H9 (cell line): ENCODE data around the gene CNDP1. TPM values are rescaled to one million over a fixed set of nuclear protein-coding genes. Genes with fewer than 3 reads are reported as not detected.

ENCODE experiments used
- DNase-seq: peaks from one replicate; pipeline ENCODE4 v3.0.0-alpha.2; 2017
- H2AFZ ChIP-seq: one replicate; pipeline ENCODE4 v1.6.1; 2013; ENCODE audit warnings: mild to moderate bottlenecking, low read length, control low read depth, moderate library complexity
- H2AK5ac ChIP-seq: 2 replicates; pipeline ENCODE4 v1.6.1; 2013; ENCODE audit warnings: low read length, control low read depth, mixed read lengths; ENCODE audit not compliant: insufficient read length
- H2BK120ac ChIP-seq: one replicate; pipeline ENCODE4 v1.6.1; 2013; ENCODE audit warnings: low read depth, mild to moderate bottlenecking, low read length, control low read depth, inconsistent platforms; ENCODE audit not compliant: poor library complexity, severe bottlenecking
- H2BK12ac ChIP-seq: 2 replicates; pipeline ENCODE4 v1.6.1; 2013; ENCODE audit warnings: low read length, control low read depth, mixed read lengths, low read depth; ENCODE audit not compliant: insufficient read length
- H2BK15ac ChIP-seq: 2 replicates; pipeline ENCODE4 v1.6.1; 2013; ENCODE audit warnings: low read depth, low read length, control low read depth
- H2BK20ac ChIP-seq: one replicate; pipeline ENCODE4 v1.6.1; 2013; ENCODE audit warnings: low read depth, mild to moderate bottlenecking, low read length, control low read depth, inconsistent platforms; ENCODE audit not compliant: poor library complexity, severe bottlenecking
- H2BK5ac ChIP-seq: 2 replicates; pipeline ENCODE4 v1.6.1; 2013; ENCODE audit warnings: low read length, control low read depth, mixed read lengths; ENCODE audit not compliant: insufficient read length
- H3K14ac ChIP-seq: 2 replicates; pipeline ENCODE4 v1.6.1; 2013; ENCODE audit warnings: low read length, control low read depth; ENCODE audit not compliant: insufficient read depth
- H3K18ac ChIP-seq: 2 replicates; pipeline ENCODE4 v1.6.1; 2013; ENCODE audit warnings: low read depth, mild to moderate bottlenecking, mixed read lengths, low read length, control low read depth; ENCODE audit not compliant: insufficient read length
- H3K23ac ChIP-seq: 2 replicates; pipeline ENCODE4 v1.6.1; 2013; ENCODE audit warnings: low read length, control low read depth, mixed read lengths, low read depth; ENCODE audit not compliant: insufficient read length
- H3K23me2 ChIP-seq: 2 replicates; pipeline ENCODE4 v1.6.1; 2013; ENCODE audit warnings: low read depth, mild to moderate bottlenecking, mixed read lengths, low read length, control low read depth; ENCODE audit not compliant: insufficient read length, poor library complexity, severe bottlenecking
- H3K27ac ChIP-seq: 2 replicates; pipeline ENCODE4 v1.5.1; 2013; ENCODE audit warnings: low read length, control low read depth, mixed read lengths, low read depth; ENCODE audit not compliant: insufficient read length
- H3K27me3 ChIP-seq: 2 replicates; pipeline ENCODE4 v1.6.1; 2013; ENCODE audit warnings: low read length, control low read depth, inconsistent platforms; ENCODE audit not compliant: insufficient read depth
- H3K4ac ChIP-seq: 2 replicates; pipeline ENCODE4 v1.6.1; 2013; ENCODE audit warnings: low read depth, mild to moderate bottlenecking, control low read depth, inconsistent platforms, low read length, moderate library complexity
- H3K4me1 ChIP-seq: 2 replicates; pipeline ENCODE4 v1.6.1; 2013; ENCODE audit warnings: low read length, control low read depth, inconsistent platforms; ENCODE audit not compliant: insufficient read depth
- H3K4me2 ChIP-seq: 2 replicates; pipeline ENCODE4 v1.6.1; 2013; ENCODE audit warnings: low read length, control low read depth, mixed read lengths; ENCODE audit not compliant: insufficient read length, insufficient read depth
- H3K56ac ChIP-seq: 2 replicates; pipeline ENCODE4 v1.6.1; 2013; ENCODE audit warnings: low read depth, mild to moderate bottlenecking, mixed read lengths, low read length, control low read depth; ENCODE audit not compliant: insufficient read length
- H3K79me1 ChIP-seq: 2 replicates; pipeline ENCODE4 v1.6.1; 2013; ENCODE audit warnings: low read depth, mild to moderate bottlenecking, moderate library complexity, low read length, control low read depth, inconsistent platforms; ENCODE audit not compliant: insufficient read depth, poor library complexity, severe bottlenecking
- H3K79me2 ChIP-seq: 2 replicates; pipeline ENCODE4 v1.6.1; 2013; ENCODE audit warnings: low read length, control low read depth, inconsistent platforms; ENCODE audit not compliant: insufficient read depth
- H3K9ac ChIP-seq: 2 replicates; pipeline ENCODE4 v1.6.1; 2013; ENCODE audit warnings: low read length, control low read depth, mixed read lengths; ENCODE audit not compliant: insufficient read length; ENCODE audit errors: extremely low read depth
- H3K9me3 ChIP-seq: one replicate; pipeline ENCODE4 v1.6.1; 2013; ENCODE audit warnings: low read depth, low read length, inconsistent platforms; ENCODE audit not compliant: control insufficient read depth
- H3T11ph ChIP-seq: one replicate; pipeline ENCODE4 v1.6.1; 2013; ENCODE audit warnings: mild to moderate bottlenecking, low read length, control low read depth, inconsistent platforms
- H4K20me1 ChIP-seq: one replicate; pipeline ENCODE4 v1.6.1; 2013; ENCODE audit not compliant: control insufficient read depth, insufficient read length, insufficient read depth
- H4K5ac ChIP-seq: 2 replicates; pipeline ENCODE4 v1.6.1; 2013; ENCODE audit warnings: low read depth, mild to moderate bottlenecking, mixed read lengths, low read length, control low read depth; ENCODE audit not compliant: insufficient read length
- H4K8ac ChIP-seq: replicated peaks from 2 replicates; pipeline ENCODE4 v1.6.1; 2013; ENCODE audit warnings: low read length, control low read depth, mixed read lengths, low read depth; ENCODE audit not compliant: insufficient read length
- H4K91ac ChIP-seq: 2 replicates; pipeline ENCODE4 v1.6.1; 2013; ENCODE audit warnings: low read depth, mild to moderate bottlenecking, moderate library complexity, mixed read lengths, low read length, control low read depth; ENCODE audit not compliant: insufficient read length
- H3K27ac Mint-ChIP-seq, 3 experiments: 2 replicates in 2 of 3; 3 replicates in 1 of 3; pipeline ENCODE4 v1.8.0; 2020 to 2021; ENCODE audit warnings: mixed read lengths in 3 of 3, mild to moderate bottlenecking in 1 of 3, moderate library complexity in 1 of 3
- H3K27me3 Mint-ChIP-seq: 2 replicates; pipeline ENCODE4 v1.8.0; 2021; ENCODE audit warnings: low read depth, mild to moderate bottlenecking, moderate library complexity, mixed read lengths
- H3K36me3 Mint-ChIP-seq, 3 experiments: 2 replicates in 2 of 3; 3 replicates in 1 of 3; pipeline ENCODE4 v1.8.0; 2020 to 2021; ENCODE audit warnings: low read depth in 3 of 3, mixed read lengths in 3 of 3; ENCODE audit not compliant: insufficient read depth in 1 of 3
- H3K4me1 Mint-ChIP-seq, 2 experiments: 2 replicates each; pipeline ENCODE4 v1.8.0; 2020; ENCODE audit warnings: mixed read lengths in 2 of 2
- H3K4me3 Mint-ChIP-seq, 2 experiments: 2 replicates in 1 of 2; 3 replicates in 1 of 2; pipeline ENCODE4 v1.8.0; 2020 to 2021; ENCODE audit warnings: mild to moderate bottlenecking in 2 of 2, mixed read lengths in 2 of 2, moderate library complexity in 1 of 2
- H3K9me3 Mint-ChIP-seq, 2 experiments: 2 replicates in 1 of 2; 3 replicates in 1 of 2; pipeline ENCODE4 v1.8.0; 2020; ENCODE audit warnings: mild to moderate bottlenecking in 2 of 2, mixed read lengths in 2 of 2, moderate library complexity in 1 of 2
- CTCF ChIP-seq: fragments of 200-600 bp; sonication (generic); conservative IDR thresholded peaks from 3 replicates; pipeline ENCODE4 v1.8.0; 2021; ENCODE audit warnings: antibody characterized with exemption, mild to moderate bottlenecking
- WGBS: extraction: QIAGEN DNeasy Blood & Tissue Kit; methylation state at CpG from one replicate; pipeline ENCODE4 v1.1.7; 2013; ENCODE audit warnings: missing lambda C conversion rate, low lambda C conversion rate, mixed read lengths; ENCODE audit not compliant: insufficient read length; ENCODE audit errors: extremely low coverage; 5-methylcytosine and 5-hydroxymethylcytosine counted together
- total RNA-seq: library from RNA; stranded (reverse); gene quantifications from 2 replicates; pipeline ENCODE4 v1.2.1, GENCODE V29; 2021

The CNDP1 gene
- total RNA-seq, 1 experiment from 2014 or later: not detected

- H3K14ac ChIP-seq: no peak overlapping the region; the same call in 1 of the 2 replicates
- H2BK5ac ChIP-seq: no peak overlapping the region
- H2AFZ ChIP-seq: no peak overlapping the region
- DNase-seq: peak; percentile 11
- H3K4me1 ChIP-seq: no peaks in the 10 kb centered on the region
- no peak overlapping the region for H3K4me2 ChIP-seq
- H4K20me1 ChIP-seq: no peaks in the 10 kb centered on the region
- Mint-ChIP-seq H3K27me3 (peaks cover 5% of the 10 kb centered on the region), H3K27ac (no peak overlapping the region), H3K36me3 (no peaks in the 10 kb centered on the region; a peak in 2 of 7 replicates), H3K9me3 (peaks cover under 1 to 1% of the 10 kb centered on the region in 2 experiments; a peak in 3 of 5 replicates), H3K4me1 (0 out of 4 replicates have a peak, but pooled peaks cover 0 to 3% of the 10 kb centered on the region in 2 experiments), H3K4me3 (no peak overlapping the region)
- H4K5ac ChIP-seq: no peak overlapping the region
- H3K79me1 ChIP-seq: no peaks in the 10 kb centered on the region
- H3K23ac ChIP-seq: no peak overlapping the region
- no peaks in the 10 kb centered on the region for H3K79me2 ChIP-seq
- peaks cover 2% of the 10 kb centered on the region for H3K23me2 ChIP-seq
- no peak overlapping the region for H3K18ac ChIP-seq
- no peak overlapping the region for H2BK120ac ChIP-seq
- H3K4ac ChIP-seq: no peak overlapping the region
- H4K8ac ChIP-seq: no peak overlapping the region
- H2BK20ac ChIP-seq: no peak overlapping the region
- H4K91ac ChIP-seq: no peak overlapping the region
- H3K9ac ChIP-seq: no peak overlapping the region
- no peak for TF ChIP-seq CTCF
- no peak overlapping the region for H2BK15ac ChIP-seq
- H3K27ac ChIP-seq: no peak overlapping the region
- no peak overlapping the region for H3T11ph ChIP-seq
- WGBS: no CpG with 5 or more reads among the region's 7 CpGs
- no peaks in the 10 kb centered on the region for H3K27me3 ChIP-seq
- no peak overlapping the region for H3K56ac ChIP-seq
- H2BK12ac ChIP-seq: no peak overlapping the region
- no peaks in the 10 kb centered on the region for H3K9me3 ChIP-seq
- H2AK5ac ChIP-seq: no peak overlapping the region
Measured at GRCh38 chr18:74531043-74531442, 3.3 kb upstream of the CNDP1 start.
